Body of pancreas (tissue), 4 donors: ENCODE data around the gene NAB2.

Experiments used
- CTCF ChIP-seq, 7 experiments: fragments of 450-650 bp in 4 of 7; fragments of 200-600 bp in 3 of 7; sonication (generic) in 3 of 7; IDR thresholded peaks; one replicate each; pipeline ENCODE4 v1.5.1; 2016 to 2019; ENCODE audit warnings: antibody characterized with exemption in 7 of 7
- POLR2A ChIP-seq, 3 donors: fragments of 450-650 bp; IDR thresholded peaks; one replicate each; pipeline ENCODE4 v1.6.1; 2016; ENCODE audit warnings: antibody characterized with exemption in 3 of 3, mild to moderate bottlenecking in 2 of 3

- no peak for TF ChIP-seq POLR2A (IDR thresholded peaks at IDR 0.05)
- TF ChIP-seq CTCF (IDR thresholded peaks at IDR 0.05): no peak
These were observed 7.2 kb downstream of the NAB2 start for GRCh38 chr12:57096099-57096572.
